Body of pancreas (tissue), 4 donors: Measurements from ENCODE around the gene C2orf72. TPM values are rescaled to one million over a fixed set of nuclear protein-coding genes. Genes with fewer than 3 reads are reported as not detected.

Experiments used
- ATAC-seq: fragments of 150-250 bp; one replicate; pipeline ENCODE4 v1.9.1; 2016
- DNase-seq, 4 donors: peaks; one replicate each; pipeline ENCODE4 v3.0.0-alpha.2; 2019
- H3K27ac ChIP-seq, 4 donors: fragments of 200-600 bp; sonication (generic); 1 replicate in 3 of 4; 2 replicates in 1 of 4; pipeline versions ENCODE4 v1.5.1 to v1.6.1; 2016 to 2019; ENCODE audit warnings: mild to moderate bottlenecking in 1 of 4, mixed read lengths in 1 of 4, moderate library complexity in 1 of 4
- H3K27me3 ChIP-seq, 2 donors: fragments of 200-600 bp; sonication (generic); one replicate each; pipeline ENCODE4 v1.6.0; 2016; ENCODE audit warnings: mild to moderate bottlenecking in 1 of 2
- H3K36me3 ChIP-seq, 2 donors: fragments of 200-600 bp; sonication (generic); replicated peaks in 1 of 2; 2 replicates each; pipeline ENCODE4 v1.5.1; 2016; ENCODE audit warnings: low read depth in 2 of 2; ENCODE audit not compliant: insufficient read depth in 1 of 2
- H3K4me1 ChIP-seq: fragments of 200-600 bp; sonication (generic); one replicate; pipeline ENCODE4 v1.6.0; 2016
- H3K4me3 ChIP-seq, 2 donors: fragments of 200-600 bp; sonication (generic); 1 replicate in 1 of 2; 2 replicates in 1 of 2; pipeline ENCODE4 v1.5.1; 2016 to 2019
- H3K9me3 ChIP-seq, 3 donors: fragments of 200-600 bp; sonication (generic); 1 replicate in 2 of 3; 2 replicates in 1 of 3; pipeline ENCODE4 v1.5.1; 2016
- POLR2A ChIP-seq, 3 donors: fragments of 450-650 bp; IDR thresholded peaks; one replicate each; pipeline ENCODE4 v1.6.1; 2016; ENCODE audit warnings: antibody characterized with exemption in 3 of 3, mild to moderate bottlenecking in 2 of 3
- WGBS, 2 donors: methylation state at CpG; one replicate each; pipeline ENCODE4 v1.1.5; 2017; 5-methylcytosine and 5-hydroxymethylcytosine counted together
- intact Hi-C: fragments of 100-400 bp; cut with DNase I; formaldehyde crosslinking; loops from one replicate; pipeline ENCODE4 v1.15.1; 2023
- total RNA-seq, 2 donors: library from RNA; depleted of rRNA; stranded (reverse); fragments of >200 nt; gene quantifications; one replicate each; pipeline ENCODE4 v1.1.0, GENCODE V29; 2016
- TF ChIP-seq, protein P1 (sequence below), 7 experiments: fragments of 450-650 bp in 4 of 7; fragments of 200-600 bp in 3 of 7; sonication (generic) in 3 of 7; IDR thresholded peaks; one replicate each; pipeline ENCODE4 v1.5.1; 2016 to 2019; ENCODE audit warnings: antibody characterized with exemption in 7 of 7

The C2orf72 gene
- total RNA-seq, 2 donors from 2014 or later: 14.5 to 52.1 TPM

GRCh38 chr2:230991598-230991997 lies 45.7 kb upstream of the C2orf72 start:
- intact Hi-C loops: no loop called here
- 59 to 73% methylated on average over 6 to 7 of the region's 7 CpGs for WGBS, 2 donors
- ATAC-seq (no peak), DNase-seq (no peak)
- peaks cover 0 to 5% of the 10 kb centered on the region in 2 donors for H3K27me3 ChIP-seq
- TF ChIP-seq POLR2A (IDR thresholded peaks at IDR 0.05): no peak
- TF ChIP-seq, protein P1, sequence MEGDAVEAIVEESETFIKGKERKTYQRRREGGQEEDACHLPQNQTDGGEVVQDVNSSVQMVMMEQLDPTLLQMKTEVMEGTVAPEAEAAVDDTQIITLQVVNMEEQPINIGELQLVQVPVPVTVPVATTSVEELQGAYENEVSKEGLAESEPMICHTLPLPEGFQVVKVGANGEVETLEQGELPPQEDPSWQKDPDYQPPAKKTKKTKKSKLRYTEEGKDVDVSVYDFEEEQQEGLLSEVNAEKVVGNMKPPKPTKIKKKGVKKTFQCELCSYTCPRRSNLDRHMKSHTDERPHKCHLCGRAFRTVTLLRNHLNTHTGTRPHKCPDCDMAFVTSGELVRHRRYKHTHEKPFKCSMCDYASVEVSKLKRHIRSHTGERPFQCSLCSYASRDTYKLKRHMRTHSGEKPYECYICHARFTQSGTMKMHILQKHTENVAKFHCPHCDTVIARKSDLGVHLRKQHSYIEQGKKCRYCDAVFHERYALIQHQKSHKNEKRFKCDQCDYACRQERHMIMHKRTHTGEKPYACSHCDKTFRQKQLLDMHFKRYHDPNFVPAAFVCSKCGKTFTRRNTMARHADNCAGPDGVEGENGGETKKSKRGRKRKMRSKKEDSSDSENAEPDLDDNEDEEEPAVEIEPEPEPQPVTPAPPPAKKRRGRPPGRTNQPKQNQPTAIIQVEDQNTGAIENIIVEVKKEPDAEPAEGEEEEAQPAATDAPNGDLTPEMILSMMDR (IDR thresholded peaks at IDR 0.05): no peak
- H3K4me1 ChIP-seq: peaks cover 5% of the 10 kb centered on the region
- H3K27ac ChIP-seq: no peak overlapping the region
- no peaks in the 10 kb centered on the region for H3K36me3 ChIP-seq
- no peaks in the 10 kb centered on the region for H3K9me3 ChIP-seq
- no peak overlapping the region for H3K4me3 ChIP-seq

- H3K4me1 ChIP-seq: no peaks in the 10 kb centered on the region
- H3K4me3 ChIP-seq: no peak within 1 kb of the TSS
- no peak for DNase-seq
- TF ChIP-seq, protein P1 (IDR thresholded peaks at IDR 0.05): no peak
- TF ChIP-seq POLR2A (IDR thresholded peaks at IDR 0.05): no peak
- H3K9me3 ChIP-seq: no peaks in the 10 kb centered on the region
- WGBS, 2 donors: 80 to 84% methylated on average over 7 to 9 of the region's 9 CpGs
- H3K36me3 ChIP-seq: no peaks in the 10 kb centered on the region
- peaks cover 0 to 3% of the 10 kb centered on the region in 2 donors for H3K27me3 ChIP-seq
- no peak within 1 kb of the TSS for H3K27ac ChIP-seq
- intact Hi-C loops: no loop called here
- no peak for ATAC-seq
These were observed 41.5 kb upstream of the C2orf72 start, which contains the start of gene SPATA3 for GRCh38 chr2:230995821-230996220. TSS of gene SPATA3 (plus strand) at chr2:230996121. CDS start at chr2:230996234, 113 bp downstream.

DNA sequence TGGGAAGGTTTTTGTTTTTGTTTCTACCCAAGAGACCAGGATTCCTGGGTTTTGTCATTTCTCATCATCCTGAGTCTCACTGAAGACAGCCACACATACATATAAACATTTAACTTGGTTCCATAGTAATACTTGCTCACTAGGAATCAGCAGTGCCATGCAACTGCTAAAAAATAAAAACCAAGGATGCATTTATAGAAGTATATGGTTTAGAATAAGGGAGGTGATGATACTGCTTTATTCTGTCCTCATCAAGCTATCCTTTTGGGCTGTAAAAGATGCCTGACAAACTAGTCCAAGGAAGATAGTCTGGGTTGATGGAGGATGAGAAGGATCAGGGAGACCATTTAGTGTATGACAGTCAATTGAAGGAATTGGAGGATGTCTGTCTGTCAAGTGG lies 40.7 kb upstream of the C2orf72 start:
- Histone ChIP-seq H3K4me1 (no peaks in the 10 kb centered on the region), H3K27ac (no peak overlapping the region), H3K27me3 (no peaks in the 10 kb centered on the region), H3K36me3 (no peaks in the 10 kb centered on the region), H3K9me3 (no peaks in the 10 kb centered on the region), H3K4me3 (no peak overlapping the region)
- TF ChIP-seq, protein P1 (IDR thresholded peaks at IDR 0.05): no peak
- no peak for TF ChIP-seq POLR2A (IDR thresholded peaks at IDR 0.05)
- intact Hi-C loops: no loop called here
- ATAC-seq (no peak), DNase-seq (no peak)

DNA sequence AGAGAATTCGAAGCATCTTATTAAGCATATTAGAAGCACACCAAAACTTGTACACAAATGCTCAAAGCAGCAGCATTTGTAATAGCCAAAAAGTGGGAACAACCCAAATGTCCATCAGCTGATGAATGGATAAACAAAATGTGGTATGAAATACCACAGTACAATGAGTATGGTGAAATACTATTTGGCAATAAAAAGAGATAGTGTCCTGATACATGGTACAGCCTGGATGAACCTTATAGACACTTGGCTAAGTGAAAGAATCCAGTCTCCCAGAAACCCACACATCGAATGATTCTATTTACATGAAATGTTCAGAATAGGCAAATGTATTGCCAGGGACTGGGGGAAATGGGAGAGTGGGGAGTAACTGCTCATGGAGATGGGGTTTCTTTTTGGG lies 38.4 kb upstream of the C2orf72 start:
- TF ChIP-seq, protein P1 (IDR thresholded peaks at IDR 0.05): no peak
- TF ChIP-seq POLR2A (IDR thresholded peaks at IDR 0.05): no peak
- intact Hi-C loops: no loop called here
- Histone ChIP-seq H3K4me3 (no peak overlapping the region), H3K27me3 (no peaks in the 10 kb centered on the region), H3K9me3 (no peaks in the 10 kb centered on the region), H3K36me3 (no peaks in the 10 kb centered on the region), H3K27ac (no peak overlapping the region), H3K4me1 (no peaks in the 10 kb centered on the region)
- WGBS, 2 donors: 68 to 88% methylated on average over 2 of the region's 2 CpGs
- DNase-seq: no peak
- ATAC-seq: no peak

GRCh38 chr2:230999477-230999876 lies 37.8 kb upstream of the C2orf72 start:
- Histone ChIP-seq H3K9me3 (no peaks in the 10 kb centered on the region), H3K36me3 (no peaks in the 10 kb centered on the region), H3K27ac (no peak overlapping the region), H3K27me3 (no peaks in the 10 kb centered on the region), H3K4me3 (no peak overlapping the region), H3K4me1 (no peaks in the 10 kb centered on the region)
- TF ChIP-seq, protein P1 (IDR thresholded peaks at IDR 0.05): no peak
- no peak for TF ChIP-seq POLR2A (IDR thresholded peaks at IDR 0.05)
- 41% methylated on average over 4 of the region's 4 CpGs for WGBS, 2 donors
- intact Hi-C loops: no loop called here
- no peak for ATAC-seq
- DNase-seq: no peak
